Measurements from ENCODE around the gene ANXA6. TPM values are rescaled to one million over a fixed set of nuclear protein-coding genes. Genes with fewer than 3 reads are reported as not detected.

The ANXA6 gene
- total RNA-seq, 1 experiment from 2014 or later, result 98.7 TPM

GRCh38 chr5:151156507-151157420, 815 bp downstream of the ANXA6 start:
- Histone ChIP-seq H2AFZ (ENCODE audit: low read length) (no peak overlapping the region), H3K27me3 (ENCODE audit: insufficient read depth, low read length) (no peaks in the 10 kb centered on the region), H3K79me2 (ENCODE audit: insufficient read depth, low read length) (no peaks in the 10 kb centered on the region; the same call in 1 of the 2 replicates), H3K56ac (ENCODE audit: insufficient read length, low read depth, low read length) (no peak overlapping the region), H3K79me1 (ENCODE audit: insufficient read depth, low read depth, low read length, poor library complexity, severe bottlenecking) (no peaks in the 10 kb centered on the region), H4K20me1 (ENCODE audit: control insufficient read depth, insufficient read depth, insufficient read length) (no peaks in the 10 kb centered on the region), H4K8ac (replicated peaks; ENCODE audit: insufficient read length, low read depth, low read length) (no peak overlapping the region), H2BK120ac (ENCODE audit: low read depth, low read length, poor library complexity, severe bottlenecking) (no peak overlapping the region), H3K9me3 (ENCODE audit: control insufficient read depth, low read depth, low read length) (no peaks in the 10 kb centered on the region), H2BK12ac (ENCODE audit: insufficient read length, low read depth, low read length) (no peak overlapping the region), H2BK15ac (ENCODE audit: low read depth, low read length) (no peak overlapping the region), H3K4me1 (ENCODE audit: insufficient read depth, low read length) (no peaks in the 10 kb centered on the region), H4K5ac (ENCODE audit: insufficient read length, low read depth, low read length) (no peak overlapping the region), H3T11ph (ENCODE audit: low read length) (no peak overlapping the region), H3K4ac (ENCODE audit: low read depth, low read length) (no peak overlapping the region), H2BK5ac (ENCODE audit: insufficient read length, low read length) (no peak overlapping the region), H2AK5ac (ENCODE audit: insufficient read length, low read length) (no peak overlapping the region), H3K14ac (ENCODE audit: insufficient read depth, low read length) (peak overlapping the region; percentile 42), H2BK20ac (ENCODE audit: low read depth, low read length, poor library complexity, severe bottlenecking) (no peak overlapping the region), H3K23ac (ENCODE audit: insufficient read length, low read depth, low read length) (no peak overlapping the region), H3K4me2 (ENCODE audit: insufficient read depth, insufficient read length, low read length) (peak overlapping the region; percentile 70), H3K23me2 (ENCODE audit: insufficient read length, low read depth, low read length, poor library complexity, severe bottlenecking) (peaks cover 15% of the 10 kb centered on the region), H3K9ac (ENCODE audit: extremely low read depth, insufficient read length, low read length) (peak overlapping the region; percentile 37), H3K27ac (ENCODE audit: insufficient read length, low read depth, low read length) (no peak overlapping the region), H4K91ac (ENCODE audit: insufficient read length, low read depth, low read length) (no peak overlapping the region), H3K18ac (ENCODE audit: insufficient read length, low read depth, low read length) (peak overlapping the region; percentile 82)
- Mint-ChIP-seq H3K9me3 (no peaks in the 10 kb centered on the region), H3K36me3 (ENCODE audit: insufficient read depth in 1 of 3, low read depth in 3 of 3) (no peaks in the 10 kb centered on the region), H3K27ac (no peak overlapping the region), H3K4me3 (peak overlapping the region; percentile 77 to 85), H3K27me3 (ENCODE audit: low read depth) (peaks cover 12% of the 10 kb centered on the region; the same call in 1 of the 2 replicates), H3K4me1 (peaks cover 28 to 33% of the 10 kb centered on the region in 2 experiments)
- no peak for TF ChIP-seq CTCF (conservative IDR thresholded peaks at IDR 0.05)
- peak; percentile 39 for DNase-seq
- WGBS (ENCODE audit: extremely low coverage, insufficient read length, low lambda C conversion rate), result no CpG with 5 or more reads among the region's 20 CpGs
